Activated T-helper 1 cell treated with Interleukin-2 at 50 U/mL for 16 hours (primary cell): Measurements from ENCODE around the gene ZNF440.
A peak's percentile ranks its signal among the peaks of the same experiment; 100 is the strongest.
"Not testable (repeated sequence)": the region's sequence is repeated elsewhere in the genome, so short reads cannot be mapped to it uniquely, and the experiment has no call there.

Experiments
- DNase-seq: peaks from one replicate; pipeline ENCODE4 v3.0.0-alpha.2; 2020; ENCODE audit warnings: low read depth

Gene ZNF440

GRCh38 chr19:11814029-11814699, at the start of gene ZNF440:
Gene ZNF440 (plus strand): TSS chr19:11814273. CDS start chr19:11814448, 175 bp downstream.
- DNase-seq = peak; percentile 64

GRCh38 chr19:11766597-11767591, 47.2 kb upstream of the ZNF440 start, which contains the start of gene ZNF441:
Gene ZNF441 (plus strand): TSS chr19:11767000. CDS start chr19:11767194, 194 bp downstream.
- peak; percentile 80 for DNase-seq

GRCh38 chr19:11767633-11768133, 46.4 kb upstream of the ZNF440 start:
- DNase-seq = no peak

- DNase-seq = no peak
Measured at GRCh38 chr19:11769995-11770394, 44.1 kb upstream of the ZNF440 start.

GRCh38 chr19:11771520-11771919, 42.6 kb upstream of the ZNF440 start:
- DNase-seq = not testable (repeated sequence)

- DNase-seq = not testable (repeated sequence)
Measured at GRCh38 chr19:11776669-11777068, 37.4 kb upstream of the ZNF440 start.

GRCh38 chr19:11780431-11781020, 33.5 kb upstream of the ZNF440 start:
- DNase-seq = no peak

GRCh38 chr19:11781295-11782057, 32.6 kb upstream of the ZNF440 start:
- DNase-seq = no peak

GRCh38 chr19:11783767-11784166, 30.3 kb upstream of the ZNF440 start:
- no peak for DNase-seq

- DNase-seq = no peak
Measured at GRCh38 chr19:11784356-11784755, 29.7 kb upstream of the ZNF440 start.

- DNase-seq = no peak
Measured at GRCh38 chr19:11787536-11787935, 26.5 kb upstream of the ZNF440 start.

GRCh38 chr19:11792942-11793341, 21.1 kb upstream of the ZNF440 start:
- DNase-seq = no peak

GRCh38 chr19:11797491-11797890, 16.6 kb upstream of the ZNF440 start:
- DNase-seq = peak; percentile 51

GRCh38 chr19:11798391-11799330, 15.4 kb upstream of the ZNF440 start, which contains the start of gene ZNF491:
Gene ZNF491 (plus strand): TSS chr19:11798523. CDS start chr19:11805954, 7,431 bp downstream.
- peak; percentile 62 for DNase-seq

- no peak for DNase-seq
Measured at GRCh38 chr19:11806354-11807098, 7.5 kb upstream of the ZNF440 start.

GRCh38 chr19:11807099-11807380, 7.0 kb upstream of the ZNF440 start:
- no peak for DNase-seq

- DNase-seq = no peak
Measured at GRCh38 chr19:11813703-11814028, 407 bp upstream of the ZNF440 start.

GRCh38 chr19:11814700-11815035, 595 bp downstream of the ZNF440 start:
- DNase-seq = no peak

- no peak for DNase-seq
Measured at GRCh38 chr19:11821474-11822109, 7.5 kb downstream of the ZNF440 start.
